Astrocyte of the cerebellum (primary cell): ENCODE data around the gene MCL1.
"Not testable (repeated sequence)": the region's sequence is repeated elsewhere in the genome, so short reads cannot be mapped to it uniquely, and the experiment has no call there.

Experiments
- DNase-seq: peaks from one replicate; pipeline ENCODE4 v3.0.0-alpha.2; 2011; ENCODE audit warnings: low read depth
- H3K4me3 ChIP-seq: 2 replicates; pipeline ENCODE4 v1.5.1; 2011; ENCODE audit warnings: mild to moderate bottlenecking, low read depth, low read length, moderate library complexity
- CTCF ChIP-seq: IDR thresholded peaks from 2 replicates; pipeline ENCODE4 v1.5.1; 2012; ENCODE audit warnings: low read length, low read depth, moderate library complexity, mild to moderate bottlenecking; ENCODE audit errors: missing control alignments
- in situ Hi-C: cut with HindIII; loops from 2 replicates; pipeline ENCODE4 v1.10.0; 2017; ENCODE audit warnings: low sequenced_read_pairs

The MCL1 gene

GRCh38 chr1:150612014-150612345, 32.6 kb upstream of the MCL1 start:
- no peak for DNase-seq
- no peak for TF ChIP-seq CTCF
- H3K4me3 ChIP-seq, result no peak overlapping the region
- in situ Hi-C loops, result no loop called here

- in situ Hi-C loops, result no loop called here
- no peak for TF ChIP-seq CTCF
- H3K4me3 ChIP-seq, result no peak overlapping the region
- no peak for DNase-seq
Observed at GRCh38 chr1:150610576-150610975, 31.2 kb upstream of the MCL1 start.

- TF ChIP-seq CTCF, result no peak
- in situ Hi-C loops, result no loop called here
- H3K4me3 ChIP-seq, result no peak overlapping the region
- no peak for DNase-seq
Observed at GRCh38 chr1:150609732-150610131, 30.3 kb upstream of the MCL1 start.

GRCh38 chr1:150606463-150607142, 27.2 kb upstream of the MCL1 start:
- in situ Hi-C loops, result no loop called here
- no peak overlapping the region for H3K4me3 ChIP-seq
- no peak for DNase-seq
- no peak for TF ChIP-seq CTCF

GRCh38 chr1:150605451-150605731, 26.0 kb upstream of the MCL1 start:
- H3K4me3 ChIP-seq, in situ Hi-C loops, DNase-seq: not testable (repeated sequence)

GRCh38 chr1:150604226-150604588, 24.8 kb upstream of the MCL1 start:
- in situ Hi-C loops, result no loop called here
- no peak overlapping the region for H3K4me3 ChIP-seq
- DNase-seq, result no peak
- TF ChIP-seq CTCF, result no peak

GRCh38 chr1:150603711-150604110, 24.3 kb upstream of the MCL1 start:
- DNase-seq, result no peak
- H3K4me3 ChIP-seq, result no peak overlapping the region
- in situ Hi-C loops, result no loop called here
- TF ChIP-seq CTCF, result no peak

GRCh38 chr1:150602372-150602771, 23.0 kb upstream of the MCL1 start:
- DNase-seq, H3K4me3 ChIP-seq, in situ Hi-C loops: not testable (repeated sequence)
